ENCODE results near the gene SPPL3.

GRCh38 chr12:120775862-120776552 lies 128.2 kb downstream of the SPPL3 start:
- no peak for TF ChIP-seq POLR2A (IDR thresholded peaks at IDR 0.05; ENCODE audit: low read length)
- no peak for TF ChIP-seq GATA1 (IDR thresholded peaks at IDR 0.05; ENCODE audit: low read depth, low read length)

All from erythroblast (primary cell).